Spleen (tissue), 11 donors: ENCODE measurements around the gene OTUD7B. TPM values are rescaled to one million over a fixed set of nuclear protein-coding genes. Genes with fewer than 3 reads are reported as not detected.
A peak's percentile ranks its signal among the peaks of the same experiment; 100 is the strongest.
"Not testable (repeated sequence)": the region's sequence is repeated elsewhere in the genome, so short reads cannot be mapped to it uniquely, and the experiment has no call there.

ENCODE experiments used
- DNase-seq: peaks from one replicate; pipeline ENCODE4 v3.0.0-alpha.2; 2020
- H3K27ac ChIP-seq, 8 donors: fragments of 200-600 bp; sonication (generic) in 7 of 8; 1 replicate in 4 of 8; 2 replicates in 4 of 8; pipeline versions ENCODE4 v1.5.0 to v1.8.0; 2016 to 2021; ENCODE audit warnings: inconsistent platforms in 4 of 8, mild to moderate bottlenecking in 4 of 8, moderate library complexity in 1 of 8
- H3K27me3 ChIP-seq, 7 donors: fragments of 200-600 bp; sonication (generic) in 6 of 7; replicated peaks in 1 of 7; 1 replicate in 4 of 7; 2 replicates in 3 of 7; pipeline versions ENCODE4 v1.5.0 to v1.8.0; 2016 to 2021; ENCODE audit warnings: inconsistent platforms in 3 of 7, mild to moderate bottlenecking in 1 of 7
- H3K36me3 ChIP-seq, 6 donors: fragments of 200-600 bp; sonication (generic) in 5 of 6; 1 replicate in 4 of 6; 2 replicates in 2 of 6; pipeline versions ENCODE4 v1.5.0 to v1.8.0; 2016 to 2021; ENCODE audit warnings: inconsistent platforms in 2 of 6
- H3K4me1 ChIP-seq, 6 donors: fragments of 200-600 bp; sonication (generic) in 5 of 6; 1 replicate in 3 of 6; 2 replicates in 3 of 6; pipeline versions ENCODE4 v1.5.0 to v1.8.0; 2016 to 2021; ENCODE audit warnings: inconsistent platforms in 3 of 6
- H3K4me3 ChIP-seq, 8 donors: fragments of 200-600 bp; sonication (generic) in 7 of 8; 1 replicate in 4 of 8; 2 replicates in 4 of 8; pipeline versions ENCODE4 v1.5.0 to v1.8.0; 2016 to 2021; ENCODE audit warnings: inconsistent platforms in 4 of 8, mild to moderate bottlenecking in 4 of 8, moderate library complexity in 2 of 8
- H3K9me3 ChIP-seq, 8 donors: fragments of 200-600 bp; sonication (generic) in 7 of 8; 1 replicate in 4 of 8; 2 replicates in 4 of 8; pipeline versions ENCODE4 v1.5.0 to v1.8.0; 2016 to 2021; ENCODE audit warnings: inconsistent platforms in 4 of 8
- CTCF ChIP-seq, 11 experiments: fragments of 200-600 bp in 7 of 11; fragments of 450-650 bp in 4 of 11; sonication (generic) in 4 of 11; IDR thresholded peaks in 8 of 11; conservative IDR thresholded peaks in 3 of 11; 1 replicate in 7 of 11; 2 replicates in 4 of 11; pipeline versions ENCODE4 v1.4.0 to v1.8.0; 2016 to 2021; ENCODE audit warnings: antibody characterized with exemption in 11 of 11, inconsistent platforms in 4 of 11, mild to moderate bottlenecking in 1 of 11
- POLR2A ChIP-seq, 3 donors: fragments of 450-650 bp; IDR thresholded peaks; one replicate each; pipeline ENCODE4 v1.5.1; 2017; ENCODE audit warnings: antibody characterized with exemption in 3 of 3, mild to moderate bottlenecking in 1 of 3
- POLR2AphosphoS5 ChIP-seq, 3 donors: sonication (generic); formaldehyde crosslinking; IDR thresholded peaks; one replicate each; pipeline ENCODE4 v1.5.1; 2017; ENCODE audit warnings: antibody characterized with exemption in 3 of 3
- WGBS, 5 donors: extraction: QIAGEN DNeasy Blood & Tissue Kit in 3 of 5; methylation state at CpG; one replicate each; pipeline versions ENCODE4 v1.1.5 to v1.1.7; 2013 to 2018; 5-methylcytosine and 5-hydroxymethylcytosine counted together
- intact Hi-C: fragments of 100-400 bp; cut with DNase I; formaldehyde crosslinking; loops from one replicate; pipeline ENCODE4 v1.15.0; 2023; ENCODE audit warnings: low total_unique reads
- polyA plus RNA-seq, 3 donors: library from polyadenylated mRNA; stranded (reverse); fragments of 200-250 nt; gene quantifications; one replicate each; pipeline ENCODE4 v1.2.1, GENCODE V29; 2013
- total RNA-seq, 7 donors: library from RNA; depleted of rRNA in 3 of 7; stranded (reverse); fragments of >200 nt in 3 of 7; fragmentation: NEBNext Ultra II Directional in 4 of 7; extraction: Animal tissue kit (Norgen Biotek cat#: 25700) in 4 of 7; gene quantifications; one replicate each; pipeline versions ENCODE4 v1.1.0 to v1.2.1, GENCODE V29; 2016 to 2021
- donor health status: healthy with polysubstance abuse.
- donor health status: DM: no; HTN: no; CAD: no; lungs with moderate emphysema.
- donor health status: DM: no; HTN: no; CAD: no.
- donor health status: Bipolar disorder and iron deficiency.
- donor health status: healthy.
- donor health status: DM: no; HTN: no; CAD: no.
- donor health status: DM: yes; HTN: yes; CAD: no.

The OTUD7B gene
- total and polyA plus RNA-seq, 10 donors, result 0.70 to 20.5 (median 12.1) TPM

GRCh38 chr1:149962736-149963135 is 47.8 kb downstream of the OTUD7B start:
- Histone ChIP-seq H3K4me3 (no peak overlapping the region), H3K27ac (peak overlapping the region in 5 of 8 donors; percentile 30 to 64 (median 41)), H3K4me1 (peaks cover 8 to 20% (median 11%) of the 10 kb centered on the region in 6 donors), H3K36me3 (peaks cover 0 to 64% (median 38%) of the 10 kb centered on the region in 6 donors), H3K27me3 (no peaks in the 10 kb centered on the region), H3K9me3 (no peaks in the 10 kb centered on the region)
- no peak for TF ChIP-seq POLR2AphosphoS5 (IDR thresholded peaks at IDR 0.05)
- no peak for TF ChIP-seq POLR2A (IDR thresholded peaks at IDR 0.05)
- TF ChIP-seq CTCF (IDR thresholded peaks at IDR 0.05 in 8 of 11, conservative IDR thresholded peaks at IDR 0.05 in 3 of 11), result no peak
- no peak for DNase-seq
- WGBS, 5 donors, result 61 to 90% (median 77%) methylated on average over 2 of the region's 2 CpGs
- intact Hi-C loops, result no loop called here

- intact Hi-C loops, result no loop called here
- Histone ChIP-seq H3K27ac (peak overlapping the region in 5 of 8 donors; percentile 30 to 64 (median 41)), H3K4me3 (no peak overlapping the region), H3K9me3 (no peaks in the 10 kb centered on the region), H3K36me3 (peaks cover 0 to 64% (median 39%) of the 10 kb centered on the region in 6 donors), H3K27me3 (no peaks in the 10 kb centered on the region), H3K4me1 (peaks cover 8 to 20% (median 11%) of the 10 kb centered on the region in 6 donors)
- 9 to 30% (median 18%) methylated on average over 3 of the region's 3 CpGs for WGBS, 5 donors
- DNase-seq, result no peak
- TF ChIP-seq POLR2AphosphoS5 (IDR thresholded peaks at IDR 0.05) (no peak), CTCF (IDR thresholded peaks at IDR 0.05 in 8 of 11, conservative IDR thresholded peaks at IDR 0.05 in 3 of 11) (peak; percentile 51 to 90 (median 80))
Observed at GRCh38 chr1:149962039-149962647, 48.4 kb downstream of the OTUD7B start.

GRCh38 chr1:149957548-149957947 is 53.0 kb downstream of the OTUD7B start:
- not testable (repeated sequence) for H3K27ac ChIP-seq, DNase-seq, H3K4me3 ChIP-seq, H3K9me3 ChIP-seq, H3K27me3 ChIP-seq
- intact Hi-C loops, result loop anchor here (5.0 to 10.0 kb wide), 3 partner anchors 60 to 227 kb away; no protein-coding TSS in a partner anchor
- 93 to 97% (median 96%) methylated on average over 14 of the region's 14 CpGs for WGBS, 5 donors
- peaks cover 8 to 10% (median 9%) of the 10 kb centered on the region in 6 donors for H3K4me1 ChIP-seq
- H3K36me3 ChIP-seq, result peaks cover 0 to 42% (median 16%) of the 10 kb centered on the region in 6 donors

DNA sequence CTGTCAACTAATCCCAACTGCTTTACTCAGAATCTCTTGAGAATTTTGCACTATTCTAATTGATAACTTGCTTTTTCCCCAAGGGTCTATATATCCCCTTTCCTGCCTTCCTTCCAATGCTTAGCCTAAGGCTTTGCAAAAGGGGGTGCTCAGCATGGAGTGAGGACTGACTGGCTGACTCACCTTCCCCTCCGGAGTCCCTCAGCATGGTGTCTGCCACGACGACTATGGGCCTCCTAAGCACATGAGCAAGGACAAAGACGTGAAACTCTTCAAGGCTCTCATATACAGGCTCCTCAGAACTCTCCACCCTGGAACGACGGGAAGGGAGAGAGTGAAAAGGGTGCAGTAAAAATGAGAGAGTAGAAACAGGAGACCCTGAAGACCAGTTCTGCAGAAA is 60.6 kb downstream of the OTUD7B start:
- H3K27me3 ChIP-seq, result no peaks in the 10 kb centered on the region
- intact Hi-C loops, result loop anchor here (10.0 kb wide), 1 partner anchor 235 kb away; no protein-coding TSS in a partner anchor
- no peaks in the 10 kb centered on the region for H3K9me3 ChIP-seq
- no peaks in the 10 kb centered on the region for H3K4me1 ChIP-seq
- no peak for DNase-seq
- no peak overlapping the region for H3K27ac ChIP-seq
- H3K4me3 ChIP-seq, result no peak overlapping the region
- peaks cover 0 to 56% (median 25%) of the 10 kb centered on the region in 6 donors for H3K36me3 ChIP-seq
- WGBS, 5 donors, result 87 to 93% (median 90%) methylated on average over 6 of the region's 6 CpGs
- TF ChIP-seq POLR2AphosphoS5 (IDR thresholded peaks at IDR 0.05) (no peak), CTCF (IDR thresholded peaks at IDR 0.05 in 8 of 11, conservative IDR thresholded peaks at IDR 0.05 in 3 of 11) (no peak), POLR2A (IDR thresholded peaks at IDR 0.05) (no peak)
